Measurements from ENCODE around the gene IL17RA. TPM values are rescaled to one million over a fixed set of nuclear protein-coding genes. Genes with fewer than 3 reads are reported as not detected.

Gene IL17RA
- total RNA-seq, 1 donor from 2014 or later = 7.5 TPM

GRCh38 chr22:17101475-17102296 lies 16.9 kb downstream of the IL17RA start:
- ATAC-seq (ENCODE audit: poor library complexity) (no peak), DNase-seq (no peak)
- intact Hi-C loops (cut with DNase I) = no loop called here

GRCh38 chr22:17102297-17102667 lies 17.5 kb downstream of the IL17RA start:
- DNase-seq (no peak), ATAC-seq (ENCODE audit: poor library complexity) (no peak)
- intact Hi-C loops (cut with DNase I) = no loop called here

- DNase-seq = no peak
- intact Hi-C loops (cut with DNase I) = no loop called here
Observed at GRCh38 chr22:17103351-17103750, 18.6 kb downstream of the IL17RA start.

GRCh38 chr22:17104336-17104935 lies 19.6 kb downstream of the IL17RA start:
- DNase-seq (no peak), ATAC-seq (ENCODE audit: poor library complexity) (no peak)
- intact Hi-C loops (cut with DNase I) = no loop called here

More at GRCh38 chr22:17103351-17103750, 18.6 kb downstream of the IL17RA start:
- no peak for ATAC-seq (ENCODE audit: poor library complexity)

DNA sequence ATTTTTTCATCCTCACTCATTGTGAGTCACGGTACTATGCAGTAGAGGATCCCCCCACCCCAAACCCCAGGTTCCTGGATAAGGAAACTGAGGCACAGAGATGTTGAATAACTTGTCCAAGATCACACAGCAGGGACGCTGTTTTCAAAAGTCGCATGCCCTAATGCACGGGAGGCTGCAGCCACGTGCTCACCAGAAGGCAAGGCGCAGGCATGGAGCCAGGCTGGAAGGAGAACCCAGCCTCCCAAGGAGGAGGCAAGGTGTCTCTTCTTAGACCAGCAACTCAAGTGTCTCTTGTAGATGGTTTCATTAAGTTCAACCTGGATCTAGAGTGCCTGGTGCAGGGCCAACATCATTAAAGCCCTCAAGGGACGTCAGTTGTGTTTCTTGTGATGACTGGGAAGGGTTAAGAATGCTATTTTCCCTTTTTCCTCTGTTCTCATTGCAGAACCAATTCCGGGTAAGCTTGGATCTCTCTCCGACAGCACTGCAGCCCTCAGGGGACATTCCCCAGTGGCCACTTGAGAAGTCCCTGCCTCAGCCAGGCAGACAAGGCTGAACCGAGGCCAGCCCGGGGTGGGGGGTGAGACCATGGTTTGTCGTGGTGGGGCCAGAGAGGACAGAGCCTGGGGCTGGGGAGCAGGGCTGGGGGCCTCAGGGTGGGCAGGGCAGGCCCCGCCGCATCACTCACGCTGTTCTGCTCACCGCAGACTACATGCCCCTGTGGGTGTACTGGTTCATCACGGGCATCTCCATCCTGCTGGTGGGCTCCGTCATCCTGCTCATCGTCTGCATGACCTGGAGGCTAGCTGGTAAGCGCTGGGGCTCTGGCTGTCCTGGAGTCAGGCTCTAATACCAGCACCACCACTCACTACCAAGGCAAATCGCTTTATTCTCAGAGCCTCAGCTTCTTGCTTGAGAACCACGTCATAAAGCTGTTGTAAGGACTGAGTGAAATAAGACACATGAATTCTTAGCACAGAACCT lies 20.6 kb downstream of the IL17RA start:
- intact Hi-C loops (cut with DNase I) = no loop called here
- DNase-seq (no peak), ATAC-seq (ENCODE audit: poor library complexity) (no peak)

- intact Hi-C loops (cut with DNase I) = no loop called here
- peak; percentile 45 for DNase-seq
Observed at GRCh38 chr22:17106161-17106784, 21.5 kb downstream of the IL17RA start.

GRCh38 chr22:17106785-17107546 lies 22.2 kb downstream of the IL17RA start:
- intact Hi-C loops (cut with DNase I) = no loop called here
- DNase-seq (peak; percentile 47), ATAC-seq (ENCODE audit: poor library complexity) (peak; percentile 58)

More at GRCh38 chr22:17106161-17106784, 21.5 kb downstream of the IL17RA start:
- peak; percentile 55 for ATAC-seq (ENCODE audit: poor library complexity)

- ATAC-seq (ENCODE audit: poor library complexity) = no peak
- intact Hi-C loops (cut with DNase I) = no loop called here
Observed at GRCh38 chr22:17107547-17107810, 22.7 kb downstream of the IL17RA start.

DNA sequence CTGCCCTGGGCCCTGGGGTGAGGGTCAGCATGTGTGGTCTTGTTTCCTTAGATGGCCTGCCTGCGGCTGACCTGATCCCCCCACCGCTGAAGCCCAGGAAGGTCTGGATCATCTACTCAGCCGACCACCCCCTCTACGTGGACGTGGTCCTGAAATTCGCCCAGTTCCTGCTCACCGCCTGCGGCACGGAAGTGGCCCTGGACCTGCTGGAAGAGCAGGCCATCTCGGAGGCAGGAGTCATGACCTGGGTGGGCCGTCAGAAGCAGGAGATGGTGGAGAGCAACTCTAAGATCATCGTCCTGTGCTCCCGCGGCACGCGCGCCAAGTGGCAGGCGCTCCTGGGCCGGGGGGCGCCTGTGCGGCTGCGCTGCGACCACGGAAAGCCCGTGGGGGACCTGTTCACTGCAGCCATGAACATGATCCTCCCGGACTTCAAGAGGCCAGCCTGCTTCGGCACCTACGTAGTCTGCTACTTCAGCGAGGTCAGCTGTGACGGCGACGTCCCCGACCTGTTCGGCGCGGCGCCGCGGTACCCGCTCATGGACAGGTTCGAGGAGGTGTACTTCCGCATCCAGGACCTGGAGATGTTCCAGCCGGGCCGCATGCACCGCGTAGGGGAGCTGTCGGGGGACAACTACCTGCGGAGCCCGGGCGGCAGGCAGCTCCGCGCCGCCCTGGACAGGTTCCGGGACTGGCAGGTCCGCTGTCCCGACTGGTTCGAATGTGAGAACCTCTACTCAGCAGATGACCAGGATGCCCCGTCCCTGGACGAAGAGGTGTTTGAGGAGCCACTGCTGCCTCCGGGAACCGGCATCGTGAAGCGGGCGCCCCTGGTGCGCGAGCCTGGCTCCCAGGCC lies 23.7 kb downstream of the IL17RA start:
- no peak for ATAC-seq (ENCODE audit: poor library complexity)
- intact Hi-C loops (cut with DNase I) = no loop called here
- no peak for DNase-seq

More at GRCh38 chr22:17107547-17107810, 22.7 kb downstream of the IL17RA start:
- no peak for DNase-seq

- ATAC-seq (ENCODE audit: poor library complexity) (no peak), DNase-seq (no peak)
- intact Hi-C loops (cut with DNase I) = no loop called here
Observed at GRCh38 chr22:17109113-17109865, 24.5 kb downstream of the IL17RA start.

DNA sequence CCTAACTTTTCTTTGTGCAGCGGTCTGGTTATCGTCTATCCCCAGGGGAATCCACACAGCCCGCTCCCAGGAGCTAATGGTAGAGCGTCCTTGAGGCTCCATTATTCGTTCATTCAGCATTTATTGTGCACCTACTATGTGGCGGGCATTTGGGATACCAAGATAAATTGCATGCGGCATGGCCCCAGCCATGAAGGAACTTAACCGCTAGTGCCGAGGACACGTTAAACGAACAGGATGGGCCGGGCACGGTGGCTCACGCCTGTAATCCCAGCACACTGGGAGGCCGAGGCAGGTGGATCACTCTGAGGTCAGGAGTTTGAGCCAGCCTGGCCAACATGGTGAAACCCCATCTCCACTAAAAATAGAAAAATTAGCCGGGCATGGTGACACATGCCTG lies 25.2 kb downstream of the IL17RA start:
- DNase-seq = no peak
- intact Hi-C loops (cut with DNase I) = no loop called here
- ATAC-seq (ENCODE audit: poor library complexity) = no peak

DNA sequence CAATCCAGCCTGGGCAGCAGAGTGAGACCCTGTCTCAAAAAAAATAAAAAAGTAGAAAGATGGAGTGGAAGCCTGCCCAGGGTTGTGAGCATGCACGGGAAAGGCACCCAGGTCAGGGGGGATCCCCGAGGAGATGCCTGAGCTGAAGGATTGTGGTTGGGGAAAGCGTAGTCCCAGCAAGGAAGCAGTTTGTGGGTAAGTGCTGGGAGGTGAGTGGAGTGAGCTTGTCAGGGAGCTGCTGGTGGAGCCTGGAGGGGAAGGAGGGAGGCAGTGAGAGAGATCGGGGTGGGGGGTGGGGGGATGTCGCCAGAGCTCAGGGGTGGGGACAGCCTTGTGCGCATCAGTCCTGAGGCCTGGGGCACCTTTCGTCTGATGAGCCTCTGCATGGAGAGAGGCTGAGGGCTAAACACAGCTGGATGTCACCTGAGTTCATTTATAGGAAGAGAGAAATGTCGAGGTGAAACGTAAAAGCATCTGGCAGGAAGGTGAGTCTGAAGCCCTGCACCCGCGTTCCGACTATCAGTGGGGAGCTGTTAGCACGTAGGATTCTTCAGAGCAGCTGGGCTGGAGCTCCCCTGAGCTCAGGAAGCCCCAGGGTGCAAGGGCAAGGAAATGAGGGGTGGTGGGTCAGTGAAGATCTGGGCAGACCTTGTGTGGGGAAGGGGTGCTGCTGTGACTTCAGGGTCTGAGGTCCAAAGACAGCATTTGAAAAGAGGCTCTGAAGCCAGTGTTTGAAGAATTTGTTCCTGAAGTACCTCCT lies 26.2 kb downstream of the IL17RA start:
- DNase-seq = no peak
- no peak for ATAC-seq (ENCODE audit: poor library complexity)
- intact Hi-C loops (cut with DNase I) = no loop called here

GRCh38 chr22:17112491-17113042 lies 27.8 kb downstream of the IL17RA start:
- intact Hi-C loops (cut with DNase I) = no loop called here
- ATAC-seq (ENCODE audit: poor library complexity) (no peak), DNase-seq (no peak)

DNA sequence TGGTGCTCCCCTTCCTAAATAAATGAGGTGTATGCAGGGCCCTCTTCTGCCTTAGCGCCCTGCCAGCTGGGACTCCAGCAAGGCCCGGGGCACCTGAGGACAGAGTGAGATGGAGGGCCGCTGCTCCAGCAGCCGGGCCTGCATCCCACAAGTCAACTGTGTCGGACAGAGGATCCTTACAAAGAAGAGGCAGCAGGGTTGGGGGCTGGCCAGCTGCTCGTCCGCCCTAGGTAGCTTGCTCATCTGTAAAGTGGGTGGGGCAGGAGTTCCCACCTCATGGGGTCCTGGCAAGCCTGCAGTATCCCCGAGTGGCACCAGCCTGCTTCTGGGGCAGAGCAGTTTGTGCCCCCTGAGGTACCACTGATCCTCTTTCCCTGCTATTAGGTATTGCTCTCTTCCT lies 28.8 kb downstream of the IL17RA start:
- DNase-seq = no peak
- ATAC-seq (ENCODE audit: poor library complexity) = no peak
- intact Hi-C loops (cut with DNase I) = no loop called here

DNA sequence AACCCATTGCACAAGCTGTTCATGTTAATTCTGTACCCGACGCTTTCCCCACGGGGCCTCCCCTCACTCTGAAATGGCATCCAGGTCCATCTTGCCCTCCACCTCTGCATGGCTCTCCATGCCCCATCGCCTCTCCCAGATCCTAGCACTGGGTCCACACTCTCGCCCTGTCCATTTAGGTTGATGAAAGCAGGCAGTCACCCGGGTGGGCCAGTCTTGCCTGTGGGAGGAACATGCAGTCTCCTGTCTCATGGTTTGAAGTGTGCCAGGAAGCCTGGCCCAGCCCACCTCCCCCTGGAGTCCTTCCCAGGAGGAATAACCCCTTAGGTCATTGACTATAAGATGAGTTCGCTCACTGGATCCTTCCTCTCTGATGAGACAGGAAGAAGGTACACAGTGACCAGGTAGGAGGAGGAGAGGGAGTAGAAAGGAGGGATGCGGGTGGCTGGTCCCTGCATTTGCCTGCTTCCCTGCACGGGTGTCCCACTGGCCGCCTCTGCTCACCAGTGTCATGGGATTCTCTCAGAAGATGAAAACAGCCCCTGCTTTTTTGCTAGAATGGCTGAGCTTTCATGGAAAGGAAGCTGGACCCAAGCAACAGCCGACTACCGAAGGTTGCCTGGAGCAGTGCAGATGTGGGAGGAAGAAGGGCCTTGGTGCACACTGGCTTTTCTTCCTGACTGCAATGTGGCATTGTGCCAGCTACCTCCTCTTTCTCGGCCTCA lies 29.5 kb downstream of the IL17RA start:
- ATAC-seq (ENCODE audit: poor library complexity) (no peak), DNase-seq (no peak)
- intact Hi-C loops (cut with DNase I) = no loop called here

Data from Right ventricle myocardium superior (tissue), 1 donor.